GM15510 (cell line): ENCODE data around the gene TMEM144.

Experiments used
- POLR2A ChIP-seq: IDR thresholded peaks from 3 replicates; pipeline ENCODE4 v1.6.1; 2011; ENCODE audit warnings: borderline replicate concordance; ENCODE audit not compliant: insufficient read length; ENCODE audit errors: extremely low read depth

TMEM144 gene

GRCh38 chr4:158261480-158261879 is 51.2 kb downstream of the TMEM144 start:
- no peak for TF ChIP-seq POLR2A

- no peak for TF ChIP-seq POLR2A
These were observed 58.3 kb downstream of the TMEM144 start for GRCh38 chr4:158268553-158268952.

- no peak for TF ChIP-seq POLR2A
These were observed 64.3 kb downstream of the TMEM144 start for GRCh38 chr4:158274636-158275035.

- TF ChIP-seq POLR2A = no peak
These were observed 67.3 kb downstream of the TMEM144 start for GRCh38 chr4:158277558-158277957.

- TF ChIP-seq POLR2A = no peak
These were observed 70.6 kb downstream of the TMEM144 start for GRCh38 chr4:158280856-158281255.

- no peak for TF ChIP-seq POLR2A
These were observed 72.0 kb downstream of the TMEM144 start for GRCh38 chr4:158282252-158282651.

DNA sequence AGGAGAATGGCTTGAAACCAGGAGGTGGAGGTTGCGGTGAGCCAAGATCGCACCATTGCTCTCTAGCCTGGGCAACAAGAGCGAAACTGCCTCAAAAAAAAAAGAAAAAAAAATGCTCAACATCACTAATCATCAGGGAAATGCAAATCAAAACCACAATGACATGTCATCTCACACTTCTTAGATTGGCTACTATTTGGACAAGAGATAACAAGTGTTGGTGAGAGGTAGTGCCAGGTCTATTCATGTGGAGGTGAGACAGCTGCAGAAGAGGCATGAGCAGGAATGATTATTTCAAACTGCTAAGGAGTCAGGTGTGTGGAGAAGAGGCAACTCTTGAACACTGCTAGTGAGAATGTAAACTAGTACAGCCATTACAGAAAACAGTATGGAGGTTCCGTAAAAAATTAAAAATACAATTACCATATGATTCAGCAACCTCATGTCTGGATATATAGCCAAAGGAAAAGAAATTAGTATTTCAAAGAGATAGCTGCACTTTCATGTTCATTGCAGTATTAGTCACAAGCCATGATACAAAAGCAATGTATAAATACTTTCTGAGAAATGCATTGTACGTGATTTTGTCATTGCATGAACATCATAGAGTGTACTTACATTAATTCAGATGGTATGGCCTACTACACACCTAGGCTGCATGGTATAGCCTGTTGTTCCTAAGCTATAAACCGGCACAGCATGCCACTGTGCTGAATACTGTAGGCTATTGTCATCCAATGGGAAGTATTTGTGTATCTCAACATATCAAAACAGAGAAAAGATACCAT is 75.3 kb downstream of the TMEM144 start:
- TF ChIP-seq POLR2A = no peak

GRCh38 chr4:158290912-158291311 is 80.6 kb downstream of the TMEM144 start:
- TF ChIP-seq POLR2A = no peak

DNA sequence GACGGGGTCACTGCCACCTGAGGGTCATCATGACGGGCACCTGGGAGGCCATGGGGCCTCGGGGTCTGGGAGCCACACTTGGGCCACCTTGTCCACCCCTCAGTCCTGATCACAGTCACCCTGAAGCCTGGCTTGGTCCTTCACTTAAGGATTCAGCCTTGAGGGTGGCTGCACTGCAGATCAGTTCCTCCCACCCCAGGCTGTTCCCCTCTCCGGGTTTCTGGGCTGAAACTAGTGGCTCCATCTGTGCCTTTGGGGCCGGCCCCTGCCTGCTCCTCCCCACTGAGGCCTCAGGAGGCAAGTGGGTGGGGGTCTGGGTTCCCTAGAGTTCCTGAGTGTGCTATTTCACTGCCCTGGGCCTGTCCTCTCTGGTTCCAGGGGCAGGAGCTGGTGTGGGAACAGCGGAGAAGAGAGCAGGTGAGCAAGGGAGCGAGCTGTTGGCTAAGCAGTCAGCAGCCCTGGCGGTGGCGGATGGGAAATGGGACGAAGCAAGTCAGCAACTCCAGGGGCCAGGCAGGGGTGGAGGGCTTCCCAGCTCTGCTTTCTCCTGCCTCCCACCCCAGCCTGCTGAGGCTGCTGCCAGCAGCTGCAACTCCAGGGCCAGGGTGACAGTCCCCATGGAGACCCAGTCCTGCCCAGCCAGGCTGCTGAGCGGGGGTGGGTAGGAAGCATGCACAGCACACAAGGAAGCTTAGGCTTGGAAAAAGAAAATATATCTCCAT is 81.2 kb downstream of the TMEM144 start:
- TF ChIP-seq POLR2A = no peak

GRCh38 chr4:158292156-158292555 is 81.9 kb downstream of the TMEM144 start:
- TF ChIP-seq POLR2A = no peak

DNA sequence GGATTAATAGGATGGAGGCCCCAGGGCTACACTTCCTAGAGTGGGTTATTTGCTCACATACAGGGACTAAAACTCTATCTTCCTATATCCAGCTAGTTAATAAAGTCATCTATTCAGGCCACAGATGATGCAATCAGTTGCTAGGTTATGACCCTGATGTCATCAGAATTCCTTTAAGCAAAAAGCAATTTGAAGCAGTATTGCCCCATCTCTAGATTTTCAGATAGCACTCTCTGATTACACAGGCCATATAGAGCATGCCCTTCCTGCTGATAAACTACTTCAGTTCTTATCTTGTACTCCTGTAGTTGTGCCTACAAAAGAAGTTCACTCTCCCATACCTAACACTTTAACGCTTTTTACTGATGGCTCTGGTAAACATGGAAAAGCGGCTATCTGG is 84.8 kb downstream of the TMEM144 start:
- no peak for TF ChIP-seq POLR2A

- TF ChIP-seq POLR2A = no peak
These were observed 87.6 kb downstream of the TMEM144 start for GRCh38 chr4:158297866-158298265.

DNA sequence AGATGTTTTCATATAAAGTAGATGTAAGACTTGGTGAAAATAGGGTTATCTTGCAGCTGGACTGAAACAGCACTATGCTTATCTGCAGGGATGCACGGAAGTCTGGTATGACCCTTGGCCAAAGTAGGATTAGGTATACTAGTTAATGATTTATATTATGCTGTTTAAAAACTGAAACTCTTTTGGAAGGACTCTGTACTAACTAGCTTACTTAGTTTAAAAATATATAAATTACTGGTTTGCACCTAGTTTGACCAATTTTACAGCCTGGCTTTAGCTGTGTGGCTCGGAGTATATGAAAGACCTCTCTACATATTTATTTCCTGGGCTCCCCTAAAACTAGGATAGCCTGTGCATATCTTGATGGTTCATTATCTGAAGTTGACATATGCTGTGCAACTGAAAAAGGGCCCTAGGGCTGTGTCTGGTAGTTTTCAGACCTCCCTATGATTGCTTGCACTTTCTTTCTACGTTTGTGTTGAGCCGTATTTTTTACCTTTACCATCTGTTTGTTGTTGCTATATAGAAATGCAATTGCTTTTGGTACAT is 89.2 kb downstream of the TMEM144 start:
- no peak for TF ChIP-seq POLR2A

GRCh38 chr4:158300012-158300411 is 89.7 kb downstream of the TMEM144 start:
- no peak for TF ChIP-seq POLR2A

DNA sequence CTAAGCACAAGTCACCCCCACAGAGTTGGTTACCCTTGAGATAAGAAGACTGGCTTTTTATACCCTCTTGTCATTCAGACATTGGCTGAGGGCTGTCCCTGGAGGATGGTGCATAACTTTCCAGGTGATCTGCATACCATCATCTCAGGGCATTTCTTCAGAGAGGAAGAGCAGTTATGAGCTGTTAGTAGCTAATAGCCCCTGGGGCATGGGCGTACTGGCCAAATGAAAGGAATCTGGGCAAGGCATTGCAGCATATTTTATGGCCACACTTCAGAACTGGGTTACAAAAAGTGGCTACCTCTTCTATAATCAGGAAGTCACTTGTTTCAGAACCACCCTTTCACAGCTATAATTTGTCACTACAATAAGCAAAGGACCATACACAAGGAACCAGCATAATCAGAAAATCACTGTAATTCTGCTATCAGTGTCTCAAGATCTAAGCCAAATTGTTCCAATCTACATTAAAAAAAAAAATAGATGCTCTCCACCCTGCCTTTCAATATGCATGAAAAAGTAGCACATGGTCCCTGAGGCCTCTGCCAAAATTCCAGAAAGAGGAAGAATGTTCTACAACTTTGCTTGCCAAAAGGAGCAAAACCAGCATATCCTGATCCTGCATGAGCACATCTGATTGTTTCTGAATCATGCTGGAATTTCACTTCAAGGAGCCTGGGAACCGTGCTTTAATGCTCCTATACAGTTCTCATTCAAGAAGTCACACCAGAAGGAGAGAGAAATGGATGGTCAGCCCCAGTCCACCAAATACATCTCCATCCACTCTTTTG is 92.0 kb downstream of the TMEM144 start:
- TF ChIP-seq POLR2A = no peak
